GM04503 (cell line): ENCODE results near the gene HSPA9.
A peak's percentile ranks its signal among the peaks of the same experiment; 100 is the strongest.

ENCODE experiments used
- DNase-seq: peaks from one replicate; pipeline ENCODE4 v3.0.0-alpha.2; 2012; ENCODE audit warnings: low read depth

HSPA9 gene

DNA sequence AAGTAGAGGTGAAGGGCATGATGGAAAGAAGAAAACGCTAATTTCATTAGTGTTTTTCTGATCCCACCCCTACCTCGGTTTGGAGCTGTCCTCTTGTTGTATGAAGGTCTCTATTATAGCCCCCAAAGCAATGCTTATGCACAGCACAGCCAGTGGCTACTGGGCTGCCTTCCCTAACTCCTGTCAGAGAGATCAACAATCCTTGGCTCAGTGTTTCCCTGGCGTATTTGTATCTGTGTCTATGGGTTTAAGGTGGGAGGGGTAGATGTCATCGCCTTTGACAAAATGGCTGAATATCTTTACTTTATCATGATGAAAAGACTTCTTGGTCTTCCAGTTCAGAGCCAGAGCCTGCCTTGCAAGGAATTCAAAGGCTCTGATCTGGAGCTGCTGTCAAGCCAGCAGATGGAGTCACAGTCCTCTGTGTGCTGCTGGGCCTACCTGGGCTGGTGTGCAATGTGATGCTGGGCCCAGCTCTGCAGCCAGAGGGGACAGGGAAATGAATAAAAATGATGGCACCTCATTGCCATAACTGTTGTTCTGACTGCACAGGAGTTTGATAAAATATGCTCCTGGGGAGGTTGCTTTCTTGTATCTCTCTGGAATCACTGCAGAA is 20.1 kb upstream of the HSPA9 start:
- no peak for DNase-seq

DNA sequence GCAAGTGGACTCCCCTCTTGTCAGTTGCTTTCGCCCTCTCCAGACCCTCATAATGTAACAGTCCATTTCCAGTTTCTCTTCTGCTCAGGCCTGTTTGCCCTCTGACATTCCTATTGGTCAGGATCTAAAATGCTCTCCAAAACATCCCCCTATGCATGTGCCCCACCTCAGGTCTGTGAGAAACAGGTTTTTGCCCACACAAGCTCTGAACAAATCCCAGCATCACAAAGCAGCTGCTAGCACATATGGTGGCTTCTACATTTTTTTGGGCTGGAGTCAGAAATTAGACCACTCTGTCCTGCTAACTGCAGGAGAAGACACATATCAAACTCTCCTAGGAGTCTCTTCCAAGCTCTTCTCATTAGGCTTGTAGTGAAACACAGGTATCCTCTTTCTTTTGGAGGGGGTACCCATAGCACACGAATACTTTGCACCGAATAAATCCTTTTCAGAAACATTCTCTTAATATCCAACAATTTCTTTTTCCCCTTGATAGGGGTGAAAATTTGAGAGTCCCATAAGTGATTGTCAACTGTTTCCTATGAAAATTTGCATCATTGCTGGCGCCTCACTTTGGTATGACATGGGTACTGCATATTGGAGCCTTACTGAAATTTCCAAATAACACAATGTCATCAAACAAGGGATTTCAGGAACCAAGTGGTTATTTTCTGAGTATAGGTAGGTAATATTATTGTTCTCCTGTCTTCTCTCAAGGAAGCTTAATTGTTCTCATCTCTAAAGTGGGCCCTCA is 19.3 kb upstream of the HSPA9 start:
- no peak for DNase-seq

DNA sequence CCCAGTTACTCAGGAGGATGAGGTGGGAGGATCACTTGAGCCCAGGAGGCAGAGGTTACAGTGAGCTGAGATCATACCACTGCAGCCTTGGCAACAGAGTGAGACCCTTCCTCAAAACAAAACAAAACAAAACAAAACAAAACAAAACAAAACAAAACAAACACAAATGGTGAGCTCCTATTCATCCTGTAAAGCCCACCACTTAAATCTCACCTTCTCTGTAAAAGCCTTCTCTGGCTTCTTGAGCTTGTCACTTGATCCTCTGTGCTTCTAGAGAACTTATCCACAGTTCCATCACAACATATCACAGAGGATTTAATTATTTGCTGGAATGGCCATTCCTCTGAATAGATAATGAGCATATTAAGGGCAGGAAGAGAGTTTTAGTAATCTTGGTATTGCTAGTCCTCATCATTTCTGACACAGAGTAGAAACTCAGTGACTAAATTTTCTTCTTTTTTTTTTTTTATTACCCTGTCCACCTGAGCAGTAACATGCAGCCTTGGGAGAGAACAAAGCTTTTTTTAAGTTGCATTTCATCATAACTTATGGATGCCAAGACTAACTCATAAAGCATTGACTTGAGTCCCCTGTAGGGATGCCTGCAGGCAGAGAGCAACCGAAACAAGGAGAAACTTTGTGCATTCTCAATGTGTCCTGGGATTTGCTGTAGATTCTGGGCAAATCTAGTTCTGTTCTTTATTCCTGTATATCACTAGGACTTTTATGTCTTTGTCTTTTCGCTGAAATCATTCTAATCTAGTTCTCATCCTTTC is 13.0 kb upstream of the HSPA9 start:
- no peak for DNase-seq

DNA sequence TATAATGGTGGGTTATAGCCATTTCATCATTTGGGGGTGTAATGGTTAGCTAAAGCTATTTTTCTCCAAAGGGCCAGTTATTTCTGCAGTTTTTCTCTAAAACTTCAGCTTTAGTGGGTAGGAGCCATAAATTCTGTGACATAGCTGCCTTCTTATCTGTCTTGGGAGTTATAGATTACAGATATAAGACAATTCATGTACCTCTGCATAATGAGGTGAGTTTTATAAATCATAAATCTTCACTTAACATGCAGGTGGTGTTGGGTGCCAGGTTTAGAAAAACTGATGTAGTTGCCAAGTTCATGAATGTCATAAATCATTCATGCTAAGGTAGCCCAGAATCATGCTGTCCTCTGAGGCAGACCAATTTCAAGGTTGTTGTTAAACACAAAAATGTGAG is 10.0 kb upstream of the HSPA9 start:
- DNase-seq: no peak

DNA sequence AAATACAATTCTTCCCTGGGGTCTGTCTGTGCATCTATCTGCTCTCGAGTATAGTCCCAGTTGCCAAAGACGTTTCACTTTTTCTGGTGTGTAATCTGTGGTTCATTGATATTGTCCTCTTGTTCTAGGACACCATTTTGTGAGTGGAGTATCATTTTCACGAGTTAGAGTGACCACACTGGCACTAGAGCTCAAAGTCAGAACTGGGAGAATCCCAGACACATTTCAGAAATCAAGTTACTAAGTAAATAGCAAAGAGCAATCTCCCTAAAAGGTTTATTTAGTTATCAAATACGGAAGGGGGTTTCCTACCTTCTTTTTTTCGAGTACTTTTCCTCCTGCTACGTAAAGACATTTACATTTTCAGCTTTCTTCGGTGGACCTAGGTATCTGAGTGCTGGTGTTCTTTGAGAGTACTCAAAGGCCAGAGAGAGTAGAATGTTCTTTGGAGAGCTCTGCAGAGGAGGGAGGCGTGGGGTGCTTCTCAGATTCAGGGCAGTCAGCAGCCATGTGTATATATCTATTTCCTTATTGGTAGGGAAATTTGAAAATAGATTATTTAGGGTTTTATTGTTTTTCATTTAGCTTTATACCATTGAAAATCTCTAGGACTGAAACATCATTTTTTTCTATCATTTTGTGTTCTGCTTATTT is 8.9 kb upstream of the HSPA9 start:
- DNase-seq: no peak

DNA sequence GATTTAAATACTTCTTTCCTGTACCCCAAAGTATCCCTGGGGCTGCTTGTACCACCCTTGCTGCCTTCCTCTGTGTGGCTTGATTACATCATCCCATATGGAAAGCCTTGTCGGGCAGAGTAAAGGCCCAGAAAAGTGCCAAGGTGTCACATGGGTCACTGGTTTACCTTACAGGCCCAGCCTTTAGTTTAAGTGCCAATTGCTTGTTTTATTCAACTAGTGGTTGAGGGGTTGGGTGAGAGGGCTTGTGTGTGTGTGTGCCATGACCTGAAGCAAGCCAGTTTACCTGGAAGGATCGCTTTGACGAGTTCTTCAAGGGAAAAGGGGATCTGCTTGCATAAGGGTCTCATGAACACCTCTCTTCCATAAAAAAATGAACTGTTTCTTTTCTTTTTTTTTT is 7.8 kb upstream of the HSPA9 start:
- DNase-seq: no peak

DNA sequence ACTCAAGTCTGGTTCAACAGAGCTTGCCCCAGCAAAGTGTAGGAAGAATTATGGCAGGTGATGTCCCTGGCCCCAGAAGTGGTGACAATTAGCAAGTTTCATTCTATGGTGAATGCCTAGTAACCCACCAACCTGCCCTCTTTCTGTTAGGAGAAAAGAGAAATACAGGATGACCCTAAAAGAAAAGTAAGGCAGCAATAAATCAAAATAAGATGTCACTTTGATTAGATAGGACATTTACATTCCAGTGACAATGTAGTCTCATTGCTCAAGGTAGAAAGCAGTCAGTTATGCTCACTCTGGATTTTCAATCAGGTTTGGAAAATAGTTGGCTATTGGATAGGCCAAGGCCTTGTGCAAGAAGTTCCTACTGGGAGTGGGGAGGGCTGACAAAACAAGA is 5.6 kb upstream of the HSPA9 start:
- no peak for DNase-seq

DNA sequence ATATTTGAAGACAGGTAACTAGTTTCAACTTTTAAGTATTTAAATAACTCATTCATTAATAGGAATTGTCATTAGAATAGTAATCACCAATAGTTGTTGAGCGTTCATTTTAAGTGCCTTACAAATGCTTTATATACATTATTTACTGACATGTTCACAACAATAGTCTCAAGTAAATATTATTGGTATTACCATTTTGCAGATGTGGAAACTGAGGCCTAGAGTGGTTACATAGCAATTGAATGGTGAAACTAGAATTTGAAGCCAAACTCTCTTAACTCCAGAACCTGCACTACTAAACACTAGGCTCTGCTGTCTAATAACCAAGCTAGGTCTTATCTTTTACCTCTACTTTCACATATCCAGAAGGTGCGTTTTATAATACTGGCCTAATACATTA is 4.8 kb upstream of the HSPA9 start:
- DNase-seq: no peak

DNA sequence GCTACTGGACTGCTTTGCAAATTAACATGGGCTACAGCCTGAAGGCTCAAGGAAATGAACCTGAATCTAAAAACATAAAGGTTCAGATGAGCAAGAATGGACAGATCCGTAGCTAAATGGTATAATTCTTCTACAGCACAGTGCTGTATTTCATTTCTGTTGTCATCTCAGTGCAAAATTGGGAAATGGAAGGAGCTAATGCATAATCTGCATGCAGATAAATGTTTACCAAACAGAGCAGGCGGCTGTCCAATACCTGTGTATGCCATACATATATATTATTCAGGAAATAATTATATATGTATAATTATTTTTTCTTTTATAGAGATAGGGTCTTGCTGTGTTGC is 4.3 kb upstream of the HSPA9 start:
- no peak for DNase-seq

DNA sequence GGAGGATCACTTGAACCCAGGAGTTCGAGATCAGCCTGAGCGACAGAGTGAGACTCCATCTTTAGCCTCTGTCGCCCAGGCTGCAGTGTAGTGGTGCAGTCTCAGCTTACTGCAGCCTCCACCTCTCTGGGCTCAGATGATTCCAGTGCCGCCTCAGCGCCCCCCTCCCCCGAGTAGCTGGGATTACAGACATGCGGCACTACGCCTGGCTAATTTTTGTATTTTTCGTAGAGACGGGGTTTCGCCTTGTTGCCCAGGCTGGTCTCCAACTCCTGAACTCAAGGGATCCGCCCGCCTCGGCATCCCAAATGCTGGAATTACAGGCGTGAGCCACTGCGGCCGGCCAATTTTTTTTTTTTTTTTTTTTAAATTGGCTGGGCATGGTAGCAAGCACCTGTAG is 2.3 kb upstream of the HSPA9 start:
- DNase-seq: no peak

DNA sequence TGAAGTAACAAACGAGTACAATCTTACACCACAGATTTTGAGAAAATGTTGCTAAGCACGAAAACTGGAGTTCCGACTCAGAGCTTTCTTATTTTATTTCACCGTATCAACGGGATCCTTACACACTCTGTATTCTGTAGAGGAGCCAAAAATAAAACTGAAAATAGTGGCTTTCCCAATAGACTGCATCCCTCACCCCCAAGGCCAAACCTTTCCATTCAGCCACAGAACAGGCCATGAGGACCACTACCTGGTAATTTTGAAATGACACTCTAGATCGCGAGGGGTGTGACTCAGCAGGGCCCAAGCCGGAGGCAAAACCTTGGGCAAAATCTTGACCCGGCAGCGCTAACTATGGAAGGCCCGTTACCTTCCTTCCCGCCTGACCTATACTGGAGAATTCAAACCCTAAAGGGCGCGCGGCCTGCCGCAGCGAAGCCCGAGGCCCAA is 432 bp downstream of the HSPA9 start:
- DNase-seq: peak; percentile 15

DNA sequence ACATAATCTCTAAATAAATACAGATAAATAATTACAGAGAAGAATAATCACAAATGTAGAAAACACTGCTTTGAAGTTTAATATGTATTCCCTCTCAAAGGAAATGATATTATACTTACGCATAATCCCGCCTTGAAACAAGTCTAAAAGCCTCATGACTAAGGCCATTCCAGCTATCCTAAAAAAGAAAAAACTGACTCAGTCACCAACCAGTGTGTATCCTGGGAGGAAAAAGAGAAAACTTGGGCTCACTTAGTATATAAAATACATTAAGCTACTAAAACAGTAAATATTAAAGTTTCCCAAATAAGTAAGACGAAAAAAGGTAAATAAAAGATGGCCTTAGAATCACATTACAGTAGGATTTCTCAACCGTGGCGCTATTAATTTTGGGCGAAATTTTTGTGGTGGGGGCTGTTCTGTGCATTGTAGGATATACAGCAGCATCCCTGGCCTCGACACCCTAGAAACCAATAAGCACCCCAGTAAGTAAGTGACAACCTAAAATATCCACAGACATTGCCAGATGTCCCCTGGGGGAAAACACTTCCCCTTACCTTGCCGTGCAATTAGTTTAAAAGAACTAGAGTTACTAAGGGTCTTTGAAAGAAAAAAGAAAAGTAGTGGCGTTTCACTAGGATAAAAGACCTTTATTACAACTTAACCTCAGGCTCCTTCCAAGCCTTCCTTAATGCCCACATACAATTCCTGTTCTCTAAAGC is 1.1 kb downstream of the HSPA9 start:
- no peak for DNase-seq

DNA sequence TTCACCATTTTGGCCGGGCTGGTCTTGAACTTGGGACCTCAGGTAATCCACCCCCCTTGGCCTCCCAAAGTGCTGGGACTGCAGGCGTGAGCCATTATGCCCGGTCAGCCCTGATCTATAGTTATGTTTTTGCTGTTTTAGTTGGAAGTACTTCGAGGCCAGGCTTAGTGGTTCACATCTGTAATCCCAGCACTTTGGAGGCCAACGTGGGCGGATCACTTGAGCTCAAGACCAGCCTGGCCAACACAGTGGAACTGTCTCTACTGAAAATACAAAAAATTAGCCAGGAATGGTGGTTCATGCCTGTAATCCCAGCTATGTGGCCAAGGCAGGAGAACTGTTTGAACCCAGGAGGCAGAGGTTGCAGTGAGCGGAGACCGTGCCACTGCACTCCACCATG is 2.0 kb downstream of the HSPA9 start:
- no peak for DNase-seq

DNA sequence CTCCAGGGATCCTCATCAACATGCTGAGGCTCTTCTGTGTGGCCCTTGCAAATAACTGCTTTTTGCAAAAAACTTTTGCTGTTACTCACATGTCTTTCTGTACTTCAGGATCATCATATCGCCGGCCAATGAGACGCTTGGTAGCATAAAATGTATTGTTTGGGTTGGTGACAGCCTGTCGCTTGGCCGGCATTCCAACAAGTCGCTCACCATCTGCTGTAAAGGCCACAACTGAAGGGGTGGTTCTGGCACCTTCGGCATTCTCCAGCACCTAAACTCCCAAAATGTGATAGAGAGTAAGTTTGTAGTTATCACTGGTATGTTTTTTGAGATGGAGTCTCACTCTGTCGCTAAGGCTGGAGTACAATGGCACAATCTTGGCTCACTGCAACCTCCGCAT is 4.3 kb downstream of the HSPA9 start:
- DNase-seq: no peak

DNA sequence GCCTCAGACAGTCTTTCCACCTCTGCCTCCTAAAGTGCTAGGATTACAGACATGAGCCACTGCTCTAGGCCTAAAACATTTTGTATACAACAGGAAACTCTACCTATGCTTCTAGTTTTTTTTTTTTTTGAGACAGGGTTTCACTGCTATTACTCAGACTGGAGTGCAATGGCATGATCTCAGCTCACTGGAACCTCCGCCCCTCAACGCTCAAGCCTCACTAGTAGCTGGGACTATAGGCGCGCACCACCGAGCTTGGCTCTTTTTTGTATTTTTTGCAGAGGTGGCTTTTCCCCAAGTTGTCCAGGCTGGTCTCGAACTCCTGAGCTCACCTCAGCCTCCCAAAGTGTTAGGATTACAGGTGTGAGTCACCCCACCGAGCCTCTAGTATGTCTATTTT is 5.4 kb downstream of the HSPA9 start:
- no peak for DNase-seq

DNA sequence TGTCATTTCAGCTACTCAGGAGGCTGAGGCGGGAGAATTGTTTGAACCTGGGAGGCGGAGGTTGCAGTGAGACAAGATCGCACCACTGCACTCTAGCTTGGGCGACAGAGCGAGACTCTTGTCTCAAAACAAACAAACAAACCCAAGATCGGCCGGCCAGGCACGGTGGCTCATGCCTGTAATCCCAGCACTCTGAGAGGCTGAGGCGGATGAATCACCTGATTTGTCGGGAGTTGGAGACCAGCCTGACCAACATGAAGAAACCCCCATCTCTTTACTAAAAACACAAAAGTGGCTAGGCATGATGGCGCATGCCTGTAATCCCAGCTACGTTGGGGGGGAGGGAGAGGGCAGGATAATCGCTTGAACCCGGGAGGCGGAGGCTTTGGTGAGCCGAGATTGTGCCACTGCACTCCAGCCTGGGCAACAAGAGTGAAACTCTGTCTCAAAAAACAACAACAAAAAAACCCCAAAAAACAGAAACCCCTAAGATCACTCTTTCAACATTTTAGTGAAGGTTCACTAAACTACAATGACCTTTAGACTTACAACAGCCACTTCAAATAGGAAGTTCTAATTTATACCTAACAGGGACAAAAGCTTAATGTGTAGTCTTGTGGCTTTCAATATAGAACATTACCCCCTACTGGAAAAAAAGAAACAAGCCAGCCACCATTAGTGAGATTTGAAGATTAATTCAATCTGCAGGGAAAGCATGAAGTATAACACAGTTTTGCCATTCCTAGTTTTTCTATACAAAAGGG is 7.0 kb downstream of the HSPA9 start:
- no peak for DNase-seq

DNA sequence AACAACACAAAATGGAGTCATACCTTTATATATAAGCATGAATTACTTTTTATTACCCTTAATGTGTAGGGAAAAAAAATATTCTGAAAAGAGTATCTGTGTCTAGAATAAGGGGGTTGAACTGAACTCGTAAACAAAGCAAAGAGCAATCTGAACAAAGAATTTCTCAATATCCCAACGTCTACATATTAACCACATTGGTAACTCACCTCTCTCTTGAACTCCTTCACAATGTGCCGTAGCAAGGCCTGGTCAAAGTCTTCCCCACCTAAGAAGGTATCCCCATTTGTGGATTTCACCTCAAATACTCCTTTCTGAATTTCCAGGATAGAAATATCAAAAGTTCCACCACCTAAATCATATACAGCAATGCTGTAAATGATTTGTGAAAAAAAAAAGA is 8.4 kb downstream of the HSPA9 start:
- DNase-seq: no peak

DNA sequence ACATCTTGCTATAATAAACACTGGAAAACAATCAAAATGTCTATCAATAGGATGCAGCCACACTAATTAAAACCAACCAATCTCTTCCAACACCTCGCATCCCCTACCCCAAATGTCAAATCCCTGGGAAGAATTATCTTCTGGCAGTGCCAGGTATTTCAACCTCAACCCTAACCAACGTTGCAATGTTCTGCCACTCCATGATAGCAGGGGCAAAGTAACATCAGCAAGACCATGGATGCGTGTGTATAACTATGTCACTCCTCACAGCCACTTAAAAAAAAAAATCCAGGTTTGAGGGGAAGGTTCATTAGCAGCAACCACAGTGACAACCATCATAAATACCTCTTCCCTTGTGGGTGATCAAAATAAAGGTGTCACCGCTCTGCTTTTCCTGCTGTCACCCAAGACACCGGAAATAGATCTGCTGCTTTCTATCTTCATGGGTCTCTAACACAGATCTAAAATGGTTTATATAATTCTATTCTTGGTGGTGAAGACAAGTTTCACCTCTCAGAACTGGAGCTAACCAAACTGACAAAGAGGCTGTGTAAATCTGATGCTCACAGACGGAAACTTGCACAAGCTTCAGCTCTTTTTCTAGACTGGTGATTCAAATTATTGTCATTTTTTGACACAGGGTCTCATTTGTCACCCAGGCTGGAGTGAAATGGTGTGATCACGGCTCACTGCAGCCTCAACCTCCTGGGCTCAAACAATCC is 9.9 kb downstream of the HSPA9 start:
- no peak for DNase-seq

DNA sequence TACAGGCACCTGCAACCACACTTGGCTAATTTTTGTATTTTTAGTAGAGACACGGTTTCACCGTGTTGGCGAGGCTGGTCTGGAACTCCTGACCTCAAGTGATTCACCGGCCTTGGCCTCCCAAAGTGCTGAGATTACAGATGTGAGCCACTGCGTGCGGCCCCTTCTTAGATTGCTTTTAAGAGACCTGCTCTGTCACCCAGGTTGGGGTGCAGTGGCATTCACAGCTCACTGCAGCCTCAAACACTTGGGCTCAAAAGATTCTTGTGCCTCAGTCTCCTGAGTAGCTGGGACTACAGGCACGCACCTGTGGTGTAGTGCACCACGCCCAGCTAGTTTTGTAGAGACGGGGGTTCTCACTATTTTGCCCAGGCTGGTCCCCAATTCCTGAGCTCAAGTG is 11.0 kb downstream of the HSPA9 start:
- no peak for DNase-seq

DNA sequence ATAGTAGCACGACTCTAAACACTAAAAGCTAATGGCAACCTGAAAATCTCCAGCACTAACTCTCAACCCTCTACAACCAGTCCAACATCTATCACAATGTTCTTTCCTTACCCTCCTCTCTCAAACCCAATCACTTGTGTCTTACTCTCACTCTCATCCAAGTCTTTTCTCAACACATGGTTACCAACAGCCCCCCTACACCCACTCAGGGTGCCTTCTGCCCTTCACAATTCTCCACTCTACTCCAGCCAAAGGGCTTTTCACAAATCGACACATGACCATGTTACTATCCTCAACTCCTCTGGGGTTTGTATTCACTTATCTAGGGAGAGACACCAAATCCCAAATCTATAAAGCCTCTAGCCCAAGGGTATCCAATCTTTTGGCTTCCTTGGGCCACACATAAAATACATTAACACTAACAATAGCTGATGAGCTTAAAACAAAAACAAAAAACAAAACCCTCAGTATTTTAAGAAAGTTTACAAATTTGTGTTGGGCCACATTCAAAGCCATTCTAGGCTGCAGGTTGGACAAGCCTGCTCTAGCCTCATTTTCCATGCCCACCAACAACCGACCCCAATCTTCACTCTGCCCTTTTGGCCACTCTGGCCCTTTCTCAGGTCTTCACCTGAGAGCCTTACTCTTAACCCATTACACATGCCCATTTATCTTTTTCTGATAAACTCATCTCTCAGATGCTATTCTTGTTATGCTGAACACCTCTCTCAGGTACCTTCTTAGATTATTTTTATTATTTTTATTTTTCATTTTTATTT is 11.7 kb downstream of the HSPA9 start:
- DNase-seq: no peak
